Hepatocyte (in vitro differentiated cells): Measurements from ENCODE around the gene RAI1.
"Not testable (repeated sequence)": the region's sequence is repeated elsewhere in the genome, so short reads cannot be mapped to it uniquely, and the experiment has no call there.

Source experiments
- EZH2 ChIP-seq: fragments of 200-600 bp; sonication (generic); IDR thresholded peaks from 2 replicates; pipeline ENCODE4 v1.6.1; 2016; ENCODE audit warnings: antibody characterized with exemption, mild to moderate bottlenecking, borderline replicate concordance
- TF ChIP-seq, protein P1 (sequence below): fragments of 200-600 bp; sonication (generic); IDR thresholded peaks from 2 replicates; pipeline ENCODE4 v1.5.1; 2016; ENCODE audit warnings: antibody characterized with exemption, mild to moderate bottlenecking; ENCODE audit not compliant: poor library complexity

DNA sequence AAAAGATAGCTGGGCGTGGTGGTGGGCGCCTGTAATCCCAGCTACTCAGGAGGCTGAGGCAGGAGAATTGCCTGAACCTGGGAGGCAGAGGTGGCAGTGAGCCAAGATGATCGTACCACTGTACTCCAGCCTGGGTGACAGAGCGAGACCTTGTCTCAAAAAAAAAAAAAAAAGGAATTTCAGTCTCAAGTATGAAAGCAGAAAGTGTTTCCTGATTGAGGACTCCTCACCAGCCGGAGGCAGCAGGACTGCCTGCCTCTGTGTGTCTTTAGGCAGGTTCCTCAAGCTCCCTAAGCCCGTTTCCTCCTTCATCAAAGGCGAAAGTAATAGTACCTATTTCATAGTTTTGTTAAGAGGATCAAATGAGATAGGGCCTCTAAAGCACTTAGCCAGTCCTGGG, 9.0 kb downstream of the RAI1 start:
- TF ChIP-seq, protein P1, sequence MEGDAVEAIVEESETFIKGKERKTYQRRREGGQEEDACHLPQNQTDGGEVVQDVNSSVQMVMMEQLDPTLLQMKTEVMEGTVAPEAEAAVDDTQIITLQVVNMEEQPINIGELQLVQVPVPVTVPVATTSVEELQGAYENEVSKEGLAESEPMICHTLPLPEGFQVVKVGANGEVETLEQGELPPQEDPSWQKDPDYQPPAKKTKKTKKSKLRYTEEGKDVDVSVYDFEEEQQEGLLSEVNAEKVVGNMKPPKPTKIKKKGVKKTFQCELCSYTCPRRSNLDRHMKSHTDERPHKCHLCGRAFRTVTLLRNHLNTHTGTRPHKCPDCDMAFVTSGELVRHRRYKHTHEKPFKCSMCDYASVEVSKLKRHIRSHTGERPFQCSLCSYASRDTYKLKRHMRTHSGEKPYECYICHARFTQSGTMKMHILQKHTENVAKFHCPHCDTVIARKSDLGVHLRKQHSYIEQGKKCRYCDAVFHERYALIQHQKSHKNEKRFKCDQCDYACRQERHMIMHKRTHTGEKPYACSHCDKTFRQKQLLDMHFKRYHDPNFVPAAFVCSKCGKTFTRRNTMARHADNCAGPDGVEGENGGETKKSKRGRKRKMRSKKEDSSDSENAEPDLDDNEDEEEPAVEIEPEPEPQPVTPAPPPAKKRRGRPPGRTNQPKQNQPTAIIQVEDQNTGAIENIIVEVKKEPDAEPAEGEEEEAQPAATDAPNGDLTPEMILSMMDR = not testable (repeated sequence)
- not testable (repeated sequence) for TF ChIP-seq EZH2
